HCT116 (cell line): ENCODE results near the gene SEMA3B. TPM values are rescaled to one million over a fixed set of nuclear protein-coding genes. Genes with fewer than 3 reads are reported as not detected.
A peak's percentile ranks its signal among the peaks of the same experiment; 100 is the strongest.

Experiments used
- ATAC-seq: fragments of 200-7000 bp; cut with Tn5 transposase; 2 replicates; pipeline ENCODE4 v1.9.1; 2020; ENCODE audit warnings: mild to moderate bottlenecking, moderate library complexity
- BruUV-seq: library from RNA; stranded (reverse); fragments of 400-500 nt; replicated peaks from 2 replicates; lab custom pipeline; 2021; lab: Mats Ljungman, UMichigan
- CTCF ChIA-PET: fragments of 300-600 bp; sonication (Branson Sonifier 250); formaldehyde crosslinking; loops from one replicate; lab custom pipeline; 2021; ENCODE audit warnings: antibody characterized with exemption; lab: Charles Lee
- POLR2A ChIA-PET: fragments of 300-600, 350-600 bp; sonication (Branson Sonifier 250); formaldehyde crosslinking; loops from one replicate; lab custom pipeline; 2021; ENCODE audit warnings: antibody characterized with exemption; lab: Charles Lee
- RAD21 ChIA-PET, 2 experiments: fragments of 300-600 bp; sonication (Branson Sonifier 250); formaldehyde crosslinking; loops; one replicate each; lab custom pipeline; 2023; ENCODE audit warnings: low total read pairs in 2 of 2; ENCODE audit not compliant: uncharacterized antibody in 2 of 2, unreplicated experiment in 2 of 2, low non-redundant PET in 1 of 2; lab: Charles Lee
- DNase-seq: peaks from one replicate; pipeline ENCODE4 v3.0.0-alpha.2; 2010; ENCODE audit warnings: low read depth, low spot score
- H2AFZ ChIP-seq: fragments of 200-600 bp; shearing (Covaris generic), sonication (generic); 2 replicates; pipeline ENCODE4 v1.6.1; 2017; ENCODE audit warnings: low read depth, mixed run types, mixed read lengths, antibody characterized with exemption, low read length; ENCODE audit not compliant: poor library complexity, severe bottlenecking
- H3K27ac ChIP-seq: 2 replicates; pipeline ENCODE4 v1.5.1; 2012; ENCODE audit warnings: low read depth, low read length
- H3K27me3 ChIP-seq: fragments of 200-600 bp; sonication (generic); 2 replicates; pipeline ENCODE4 v1.6.1; 2016; ENCODE audit warnings: mixed run types, low read length, mixed read lengths; ENCODE audit not compliant: insufficient read depth
- H3K36me3 ChIP-seq, 2 experiments: fragments of 200-500 bp in 1 of 2; fragments of 200-600 bp in 1 of 2; sonication (Bioruptor generic) in 1 of 2; sonication (generic) in 1 of 2; 2 replicates each; pipeline versions ENCODE4 v1.5.1 to v1.6.1; 2014 to 2016; ENCODE audit warnings: low read length in 2 of 2, inconsistent platforms in 1 of 2, mixed read lengths in 1 of 2, mixed run types in 1 of 2; ENCODE audit not compliant: insufficient read depth in 2 of 2, control insufficient read depth in 1 of 2
- H3K4me1 ChIP-seq, 2 experiments: fragments of 200-600 bp in 1 of 2; sonication (generic) in 1 of 2; 2 replicates each; pipeline versions ENCODE4 v1.5.1 to v1.6.1; 2012 to 2017; ENCODE audit warnings: low read length in 2 of 2, inconsistent platforms in 1 of 2, mild to moderate bottlenecking in 1 of 2, mixed read lengths in 1 of 2, mixed run types in 1 of 2, moderate library complexity in 1 of 2; ENCODE audit not compliant: insufficient read depth in 2 of 2, control insufficient read depth in 1 of 2
- H3K4me2 ChIP-seq: fragments of 200-600 bp; sonication (generic); 2 replicates; pipeline ENCODE4 v1.6.1; 2017; ENCODE audit warnings: mixed run types, low read length, mixed read lengths
- H3K4me3 ChIP-seq, 2 experiments: fragments of 200-600 bp in 1 of 2; sonication (generic) in 1 of 2; replicated peaks in 1 of 2; 2 replicates each; pipeline ENCODE4 v1.5.1; 2011 to 2016; ENCODE audit warnings: low read length in 2 of 2, control low read depth in 1 of 2, low read depth in 1 of 2, mild to moderate bottlenecking in 1 of 2, mixed read lengths in 1 of 2, mixed run types in 1 of 2
- H3K79me2 ChIP-seq: fragments of 200-600 bp; sonication (generic); 2 replicates; pipeline ENCODE4 v1.6.1; 2017; ENCODE audit warnings: mild to moderate bottlenecking, mixed run types, low read length, moderate library complexity, mixed read lengths; ENCODE audit not compliant: insufficient read depth
- H3K9ac ChIP-seq: fragments of 200-600 bp; sonication (generic); 2 replicates; pipeline ENCODE4 v1.6.1; 2016; ENCODE audit warnings: low read length, mixed read lengths
- H3K9me2 ChIP-seq: fragments of 200-600 bp; sonication (generic), shearing (Covaris generic); 2 replicates; pipeline ENCODE4 v1.6.1; 2017; ENCODE audit warnings: mixed run types, mild to moderate bottlenecking, moderate library complexity; ENCODE audit not compliant: insufficient read depth
- H3K9me3 ChIP-seq, 2 experiments: fragments of 200-500 bp in 1 of 2; fragments of 200-600 bp in 1 of 2; sonication (Bioruptor generic) in 1 of 2; sonication (generic) in 1 of 2; 2 replicates each; pipeline ENCODE4 v1.6.1; 2014 to 2017; ENCODE audit warnings: low read length in 2 of 2, mixed read lengths in 2 of 2, inconsistent platforms in 1 of 2, low read depth in 1 of 2, mild to moderate bottlenecking in 1 of 2, mixed run types in 1 of 2, moderate library complexity in 1 of 2; ENCODE audit not compliant: control insufficient read depth in 1 of 2, insufficient read depth in 1 of 2
- H4K20me1 ChIP-seq: fragments of 200-600 bp; sonication (generic), shearing (Covaris generic); 2 replicates; pipeline ENCODE4 v1.6.1; 2017; ENCODE audit warnings: mixed run types, mild to moderate bottlenecking, moderate library complexity; ENCODE audit not compliant: insufficient read depth
- CBX3 ChIP-seq: IDR thresholded peaks from 2 replicates; pipeline ENCODE4 v1.6.1; 2012; ENCODE audit warnings: low read depth
- ELF1 ChIP-seq: IDR thresholded peaks from 2 replicates; pipeline ENCODE4 v1.6.1; 2012; ENCODE audit warnings: low read depth, borderline replicate concordance
- EZH2phosphoT487 ChIP-seq: fragments of 200-600 bp; IDR thresholded peaks from 2 replicates; pipeline ENCODE4 v1.6.1; 2018; ENCODE audit warnings: antibody characterized with exemption, borderline replicate concordance
- POLR2A ChIP-seq: IDR thresholded peaks from 2 replicates; pipeline ENCODE4 v1.7.0; 2011; ENCODE audit warnings: borderline replicate concordance; ENCODE audit not compliant: insufficient read depth, insufficient read length; ENCODE audit errors: extremely low read depth
- SIN3A ChIP-seq: IDR thresholded peaks from 2 replicates; pipeline ENCODE4 v1.6.1; 2012; ENCODE audit warnings: low read depth
- SP1 ChIP-seq: IDR thresholded peaks from 2 replicates; pipeline ENCODE4 v1.6.1; 2012; ENCODE audit warnings: low read depth
- SRF ChIP-seq: IDR thresholded peaks from 2 replicates; pipeline ENCODE4 v1.6.1; 2012; ENCODE audit warnings: low read depth
- ZFX ChIP-seq: fragments of 450-650 bp; IDR thresholded peaks from 2 replicates; pipeline ENCODE4 v1.6.1; 2017
- ZNF274 ChIP-seq: fragments of 200-500 bp; sonication (Bioruptor generic); IDR thresholded peaks from 2 replicates; pipeline ENCODE4 v1.6.1; 2014; ENCODE audit warnings: mild to moderate bottlenecking, low read depth, low read length, inconsistent platforms
- intact Hi-C: fragments of 100-400 bp; cut with micrococcal nuclease; formaldehyde crosslinking; loops from 2 replicates; pipeline ENCODE4 v1.10.0; 2022
- total RNA-seq: library from RNA; stranded (reverse); gene quantifications from one replicate; pipeline ENCODE4 v1.2.1, GENCODE V29; 2021; ENCODE audit not compliant: unreplicated experiment
- TF ChIP-seq, protein P1 (sequence below): IDR thresholded peaks from 2 replicates; pipeline ENCODE4 v1.6.1; 2012
- TF ChIP-seq, protein P2 (sequence below): IDR thresholded peaks from 2 replicates; pipeline ENCODE4 v1.6.1; 2012

SEMA3B gene
- total RNA-seq, 1 experiment from 2014 or later, result 46.2 TPM

GRCh38 chr3:50266017-50266416, 2.9 kb upstream of the SEMA3B start:
- DNase-seq (no peak), ATAC-seq (no peak)
- Histone ChIP-seq H3K9ac (peak overlapping the region; percentile 62), H2AFZ (no peak overlapping the region), H3K9me3 (no peaks in the 10 kb centered on the region), H3K27me3 (no peaks in the 10 kb centered on the region), H3K4me3 (peak overlapping the region in 1 of 2 experiments; percentile 56; a peak in 1 of 4 replicates), H4K20me1 (no peaks in the 10 kb centered on the region), H3K79me2 (no peaks in the 10 kb centered on the region), H3K9me2 (no peaks in the 10 kb centered on the region), H3K27ac (peak overlapping the region; percentile 86), H3K4me1 (peaks cover 77 to 97% of the 10 kb centered on the region in 2 experiments), H3K4me2 (peak overlapping the region; percentile 80), H3K36me3 (no peaks in the 10 kb centered on the region)
- ChIA-PET POLR2A (interaction anchor here (1.4 kb wide), 1 partner anchor 19 kb away, joined by 3 read pairs; no protein-coding TSS in a partner anchor), RAD21 (interaction anchor here in 1 of 2 experiments (0.6 kb wide), 1 partner anchor 61 kb away, joined by 3 read pairs; the partner anchor contains the start of gene SLC38A3), CTCF (interaction anchor here (1.6 kb wide), 1 partner anchor 71 kb away, joined by 6 read pairs; no protein-coding TSS in a partner anchor)
- intact Hi-C loops, result no loop called here
- no TSS peak for BruUV-seq
- TF ChIP-seq SIN3A (no peak), SP1 (no peak), EZH2phosphoT487 (no peak), ZFX (no peak), SRF (no peak), ELF1 (no peak), ZNF274 (no peak), CBX3 (no peak)
- TF ChIP-seq, protein P1, sequence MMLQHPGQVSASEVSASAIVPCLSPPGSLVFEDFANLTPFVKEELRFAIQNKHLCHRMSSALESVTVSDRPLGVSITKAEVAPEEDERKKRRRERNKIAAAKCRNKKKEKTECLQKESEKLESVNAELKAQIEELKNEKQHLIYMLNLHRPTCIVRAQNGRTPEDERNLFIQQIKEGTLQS, result no peak

GRCh38 chr3:50266836-50267235, 2.1 kb upstream of the SEMA3B start:
- peak overlapping the region; percentile 62 for H3K9ac ChIP-seq
- H3K9me2 ChIP-seq, result no peaks in the 10 kb centered on the region
- CTCF ChIA-PET, result interaction anchor here (1.0 to 1.6 kb wide), 4 partner anchors 20 to 72 kb away, joined by 3 to 6 read pairs (median 5); partner anchors contain the start of gene GNAI2
- ATAC-seq (no peak), DNase-seq (no peak)
- TSS peak; percentile 81 for BruUV-seq
- intact Hi-C loops, result no loop called here
- no peak overlapping the region for H2AFZ ChIP-seq
- POLR2A ChIA-PET, result interaction anchor here (1.4 kb wide), 1 partner anchor 20 kb away, joined by 3 read pairs; no protein-coding TSS in a partner anchor
- TF ChIP-seq, protein P2, sequence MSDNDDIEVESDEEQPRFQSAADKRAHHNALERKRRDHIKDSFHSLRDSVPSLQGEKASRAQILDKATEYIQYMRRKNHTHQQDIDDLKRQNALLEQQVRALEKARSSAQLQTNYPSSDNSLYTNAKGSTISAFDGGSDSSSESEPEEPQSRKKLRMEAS, result no peak
- no peak for TF ChIP-seq POLR2A
- H3K27ac ChIP-seq, result peak overlapping the region; percentile 88; the same call in 1 of the 2 replicates
- no peaks in the 10 kb centered on the region for H3K36me3 ChIP-seq
- H3K4me2 ChIP-seq, result peak overlapping the region; percentile 80
- H3K79me2 ChIP-seq, result no peaks in the 10 kb centered on the region
- H3K4me3 ChIP-seq, result peak overlapping the region; percentile 56 to 60
- H3K27me3 ChIP-seq, result no peaks in the 10 kb centered on the region
- H4K20me1 ChIP-seq, result no peaks in the 10 kb centered on the region
- RAD21 ChIA-PET, result no interaction called here
- H3K4me1 ChIP-seq, result peaks cover 81 to 96% of the 10 kb centered on the region in 2 experiments
- no peaks in the 10 kb centered on the region for H3K9me3 ChIP-seq
